Transverse colon (tissue), 3 donors: Measurements from ENCODE around the gene SEL1L.

ENCODE experiments used
- EP300 ChIP-seq: sonication (generic); formaldehyde crosslinking; IDR thresholded peaks from one replicate; pipeline ENCODE4 v1.6.1; 2017; ENCODE audit warnings: antibody characterized with exemption, low read depth
- TF ChIP-seq, protein P1 (sequence below), 5 experiments: fragments of 200-600 bp in 3 of 5; fragments of 450-650 bp in 2 of 5; sonication (generic) in 3 of 5; IDR thresholded peaks; 1 replicate in 2 of 5; 2 replicates in 3 of 5; pipeline ENCODE4 v1.5.1; 2016 to 2017; ENCODE audit warnings: antibody characterized with exemption in 5 of 5, inconsistent platforms in 3 of 5, mild to moderate bottlenecking in 2 of 5, moderate library complexity in 1 of 5

GRCh38 chr14:81436296-81437138 lies 97.1 kb downstream of the SEL1L start:
- TF ChIP-seq, protein P1, sequence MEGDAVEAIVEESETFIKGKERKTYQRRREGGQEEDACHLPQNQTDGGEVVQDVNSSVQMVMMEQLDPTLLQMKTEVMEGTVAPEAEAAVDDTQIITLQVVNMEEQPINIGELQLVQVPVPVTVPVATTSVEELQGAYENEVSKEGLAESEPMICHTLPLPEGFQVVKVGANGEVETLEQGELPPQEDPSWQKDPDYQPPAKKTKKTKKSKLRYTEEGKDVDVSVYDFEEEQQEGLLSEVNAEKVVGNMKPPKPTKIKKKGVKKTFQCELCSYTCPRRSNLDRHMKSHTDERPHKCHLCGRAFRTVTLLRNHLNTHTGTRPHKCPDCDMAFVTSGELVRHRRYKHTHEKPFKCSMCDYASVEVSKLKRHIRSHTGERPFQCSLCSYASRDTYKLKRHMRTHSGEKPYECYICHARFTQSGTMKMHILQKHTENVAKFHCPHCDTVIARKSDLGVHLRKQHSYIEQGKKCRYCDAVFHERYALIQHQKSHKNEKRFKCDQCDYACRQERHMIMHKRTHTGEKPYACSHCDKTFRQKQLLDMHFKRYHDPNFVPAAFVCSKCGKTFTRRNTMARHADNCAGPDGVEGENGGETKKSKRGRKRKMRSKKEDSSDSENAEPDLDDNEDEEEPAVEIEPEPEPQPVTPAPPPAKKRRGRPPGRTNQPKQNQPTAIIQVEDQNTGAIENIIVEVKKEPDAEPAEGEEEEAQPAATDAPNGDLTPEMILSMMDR (IDR thresholded peaks at IDR 0.05): no peak
- TF ChIP-seq EP300: no peak
